Measurements from ENCODE around the gene FOXP4. TPM values are rescaled to one million over a fixed set of nuclear protein-coding genes. Genes with fewer than 3 reads are reported as not detected.

The FOXP4 gene
- total and polyA plus RNA-seq, 2 of the 13 experiments (the other 11 are each of a cell fraction or from before 2014, with no cell fraction given), result 11.0 to 12.4 TPM

GRCh38 chr6:41548098-41548840 lies 2.1 kb downstream of the FOXP4 start (continued):
- TF ChIP-seq NFE2 (CRISPR knock-in tag; IDR thresholded peaks at IDR 0.05) (no peak), ZC3H4 (CRISPR knock-in tag; IDR thresholded peaks at IDR 0.05; ENCODE audit: borderline replicate concordance) (no peak), ZNF18 (CRISPR knock-in tag; IDR thresholded peaks at IDR 0.05; ENCODE audit: insufficient replicate concordance) (no peak), PHF20 (CRISPR knock-in tag; IDR thresholded peaks at IDR 0.05) (no peak), ATRX (CRISPR knock-in tag; IDR thresholded peaks at IDR 0.05; ENCODE audit: borderline replicate concordance) (no peak), ATF3 (CRISPR knock-in tag; IDR thresholded peaks at IDR 0.05) (no peak), E2F5 (CRISPR knock-in tag; conservative IDR thresholded peaks at IDR 0.05) (no peak), ZSCAN29 (CRISPR knock-in tag; conservative IDR thresholded peaks at IDR 0.05) (0 out of 2 replicates have a peak, but pooled peaks have one; percentile 44), ZNF839 (CRISPR knock-in tag; IDR thresholded peaks at IDR 0.05; ENCODE audit: borderline replicate concordance) (no peak), ZSCAN31 (CRISPR knock-in tag; IDR thresholded peaks at IDR 0.05; ENCODE audit: low read depth) (peak; percentile 61; the same call in 1 of the 2 replicates), KDM4B (CRISPR knock-in tag; IDR thresholded peaks at IDR 0.05) (no peak), ZNF782 (CRISPR knock-in tag; IDR thresholded peaks at IDR 0.05; ENCODE audit: borderline replicate concordance) (0 out of 2 replicates have a peak, but pooled peaks have one; percentile 52), HOXA5 (CRISPR knock-in tag; IDR thresholded peaks at IDR 0.05) (no peak), PAXIP1 (CRISPR knock-in tag; conservative IDR thresholded peaks at IDR 0.05) (peak; percentile 43), ZNF275 (CRISPR knock-in tag; IDR thresholded peaks at IDR 0.05; ENCODE audit: borderline replicate concordance) (no peak; the same call in 1 of the 2 replicates), E2F2 (CRISPR knock-in tag; IDR thresholded peaks at IDR 0.05; ENCODE audit: borderline replicate concordance) (no peak), ZSCAN30 (CRISPR knock-in tag; IDR thresholded peaks at IDR 0.05) (no peak), EED (CRISPR knock-in tag; IDR thresholded peaks at IDR 0.05) (peak; percentile 67; the same call in 1 of the 2 replicates), CHD4 (IDR thresholded peaks at IDR 0.05; ENCODE audit: borderline replicate concordance, low read length) (no peak), GATAD2A (CRISPR knock-in tag; IDR thresholded peaks at IDR 0.05) (no peak), ZNF34 (CRISPR knock-in tag; IDR thresholded peaks at IDR 0.05; ENCODE audit: borderline replicate concordance) (no peak)

Measured in HepG2 (cell line).